ENCODE measurements around the gene FBXL17.
A peak's percentile ranks its signal among the peaks of the same experiment; 100 is the strongest.

The FBXL17 gene

DNA sequence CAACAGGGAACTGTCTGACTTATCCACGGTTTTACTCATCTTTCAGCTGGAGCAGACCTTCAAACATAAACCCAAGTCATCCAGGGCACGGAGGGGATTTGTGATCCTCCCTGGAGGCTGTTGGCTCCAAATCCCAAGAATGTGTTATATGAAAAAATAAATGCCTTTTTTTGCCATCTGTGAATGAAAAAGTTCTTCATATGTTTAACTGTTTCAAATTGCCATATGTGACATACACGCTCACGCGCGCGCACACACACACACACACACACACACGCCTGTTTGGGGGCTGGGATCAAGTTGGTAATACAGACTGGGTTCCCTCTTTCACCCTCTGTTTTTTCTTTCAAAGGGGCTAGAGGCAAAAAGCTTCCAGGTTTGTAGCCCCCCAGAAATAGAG is 546.8 kb downstream of the FBXL17 start:
- no peak for DNase-seq

DNA sequence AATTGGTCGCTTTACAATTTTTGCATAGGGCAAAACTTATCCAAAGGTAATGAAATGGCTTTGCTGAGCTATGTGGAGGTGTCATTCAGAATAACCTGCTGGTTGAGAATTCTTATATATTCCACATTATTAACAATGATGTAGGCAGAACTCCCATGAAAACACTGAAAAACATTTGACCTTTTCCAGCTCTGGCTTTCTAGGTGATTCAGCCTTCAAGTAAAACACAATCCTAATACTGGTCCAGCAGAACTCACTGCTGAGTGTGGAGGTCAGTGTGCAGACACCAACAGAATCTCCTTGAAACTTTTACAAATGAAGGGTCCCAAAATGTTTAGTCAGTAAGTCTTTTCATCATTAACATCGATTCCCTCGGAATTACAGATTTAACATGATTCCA is 549.2 kb downstream of the FBXL17 start:
- no peak for DNase-seq

DNA sequence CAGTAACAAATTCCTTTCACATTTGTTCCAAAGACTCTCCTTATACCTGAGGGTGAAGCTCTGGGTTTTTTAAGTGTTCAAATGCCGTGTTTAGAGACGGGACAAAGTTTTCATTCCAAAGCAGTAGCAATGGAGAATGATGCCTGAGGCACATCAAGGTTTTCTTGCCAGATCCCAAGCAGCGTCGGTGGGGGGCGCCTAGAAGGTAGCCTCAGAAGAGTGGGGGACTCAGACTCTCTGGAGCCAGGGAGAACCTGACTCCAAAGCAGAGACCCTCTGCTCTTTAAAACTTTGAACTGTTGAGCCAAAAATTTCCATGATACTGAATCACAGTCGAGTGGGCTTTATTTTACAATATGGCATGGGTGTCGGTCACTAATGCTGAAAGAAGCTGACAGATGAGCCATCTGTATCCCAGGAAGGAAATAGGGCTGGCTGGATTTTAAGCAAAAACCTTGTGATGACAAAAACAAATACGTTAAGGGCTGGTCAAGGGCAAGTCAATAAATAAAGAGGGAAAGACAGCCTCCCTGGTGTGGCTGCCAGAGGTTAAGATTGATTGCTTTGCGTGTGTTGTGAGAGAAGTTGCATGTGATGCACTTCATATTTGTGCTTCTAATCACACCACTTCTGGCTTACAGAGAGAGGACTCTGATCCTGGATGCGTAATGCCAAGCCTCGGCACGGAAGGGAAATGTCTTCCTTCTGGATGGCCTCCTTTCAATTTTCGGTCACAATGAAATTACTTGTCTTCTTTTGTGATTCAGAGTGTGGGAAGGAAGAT is 550.1 kb downstream of the FBXL17 start:
- DNase-seq, result no peak

DNA sequence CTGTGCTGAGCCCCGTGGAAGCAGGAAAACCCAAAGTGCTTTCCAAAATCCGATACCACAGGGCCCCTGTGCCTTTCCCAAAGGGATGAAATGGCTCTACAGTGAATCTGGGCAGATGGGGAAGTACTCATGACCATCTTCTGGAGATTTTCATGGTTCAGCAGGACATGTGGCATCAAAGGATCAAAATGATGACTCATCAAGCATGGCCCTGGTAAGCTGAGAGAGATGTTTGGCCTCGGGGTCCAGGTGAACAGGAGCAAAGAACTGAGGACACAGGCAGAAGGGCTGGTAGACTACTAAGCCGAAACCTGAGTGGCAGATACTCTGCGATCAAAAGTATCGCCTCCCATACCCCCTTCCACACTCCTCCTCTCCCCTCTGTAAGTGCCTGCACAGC is 551.1 kb downstream of the FBXL17 start:
- no peak for DNase-seq

DNA sequence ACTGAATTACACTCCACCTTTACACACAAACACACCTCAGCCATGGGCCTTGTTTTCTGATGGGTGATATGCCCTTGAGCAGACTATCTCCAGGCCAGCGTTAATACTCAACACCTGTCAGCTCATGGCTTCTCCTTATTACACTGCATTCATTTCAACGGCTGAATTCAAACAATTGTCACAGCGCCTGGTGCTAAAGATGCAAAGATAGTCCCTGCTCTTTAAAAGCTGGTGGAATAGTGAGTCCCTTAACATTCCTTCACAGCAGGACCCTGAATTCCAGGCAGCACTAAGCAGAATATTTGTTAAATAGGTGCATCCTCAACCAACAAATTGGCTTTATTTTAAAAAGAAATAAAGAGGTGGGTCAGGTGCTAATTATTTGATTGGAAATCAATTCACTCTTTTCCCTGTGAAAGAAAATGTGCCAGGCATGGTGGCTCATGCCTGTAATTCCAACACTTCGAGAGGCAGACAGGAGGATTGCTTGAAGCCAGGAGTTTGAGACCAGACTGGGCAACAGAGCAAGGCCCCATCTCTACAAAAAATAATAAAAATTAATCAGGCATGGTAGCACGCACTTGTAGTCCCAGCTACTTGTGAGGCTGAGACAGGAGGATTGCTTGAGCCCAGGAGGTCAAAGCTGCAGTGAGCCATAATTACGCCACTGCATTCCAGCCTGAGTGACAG is 555.4 kb downstream of the FBXL17 start:
- DNase-seq, result no peak

DNA sequence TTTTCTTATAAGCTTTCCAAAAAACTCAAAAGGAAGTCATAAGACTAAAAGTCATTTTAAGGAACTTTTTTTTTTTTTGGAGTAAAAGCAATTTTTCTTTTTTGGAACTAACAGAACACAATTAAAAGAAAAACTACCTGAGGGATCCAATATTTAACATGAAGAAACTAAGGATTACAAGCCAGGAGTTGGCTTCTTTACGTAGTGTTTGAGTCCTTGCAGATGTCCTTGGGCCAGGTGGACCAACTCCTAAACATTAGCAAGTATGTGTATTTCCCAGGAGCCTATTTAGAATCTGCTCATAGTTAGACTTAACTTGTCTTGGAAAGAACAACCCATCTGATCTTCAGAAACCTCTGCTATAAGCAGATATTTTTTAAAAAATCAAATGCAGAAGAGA is 557.1 kb downstream of the FBXL17 start:
- no peak for DNase-seq

DNA sequence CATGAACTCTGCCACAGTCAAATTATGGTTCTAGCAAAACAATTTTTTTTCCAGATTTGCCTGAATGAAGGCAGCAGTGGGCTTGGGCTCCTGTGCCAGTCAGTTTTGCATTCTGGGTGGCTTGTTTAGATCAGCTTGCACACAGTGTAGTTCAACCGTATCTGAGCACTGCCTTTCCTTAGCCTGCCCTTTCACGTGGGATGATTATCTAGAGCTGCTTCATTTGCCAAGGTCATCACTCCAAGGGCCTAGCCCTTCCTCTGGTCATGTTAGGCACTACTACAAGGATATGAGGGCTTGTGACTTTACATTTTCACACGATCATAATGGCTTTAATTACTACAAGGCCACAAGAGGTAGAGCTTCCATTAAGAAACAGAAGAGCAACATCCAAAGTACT is 560.6 kb downstream of the FBXL17 start:
- DNase-seq, result no peak

DNA sequence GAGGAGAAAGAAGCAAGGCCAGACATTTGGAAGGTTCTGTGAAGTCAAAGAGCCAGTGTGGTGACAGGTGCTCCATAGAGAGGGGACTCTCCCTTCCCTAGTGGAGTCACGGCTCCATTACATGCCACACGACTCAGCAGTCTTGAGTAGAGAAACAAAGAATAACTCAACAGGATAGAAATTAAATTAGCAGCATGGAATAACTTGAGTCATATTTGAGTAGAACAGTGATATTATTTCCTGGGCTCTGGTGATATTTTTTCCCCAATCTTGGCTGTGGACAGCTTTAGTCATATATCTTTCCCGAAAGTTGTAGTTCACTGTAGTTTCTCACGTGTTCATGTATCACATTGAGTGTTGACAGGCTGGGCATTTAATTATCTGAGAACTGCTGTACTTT is 561.5 kb downstream of the FBXL17 start:
- DNase-seq, result no peak

DNA sequence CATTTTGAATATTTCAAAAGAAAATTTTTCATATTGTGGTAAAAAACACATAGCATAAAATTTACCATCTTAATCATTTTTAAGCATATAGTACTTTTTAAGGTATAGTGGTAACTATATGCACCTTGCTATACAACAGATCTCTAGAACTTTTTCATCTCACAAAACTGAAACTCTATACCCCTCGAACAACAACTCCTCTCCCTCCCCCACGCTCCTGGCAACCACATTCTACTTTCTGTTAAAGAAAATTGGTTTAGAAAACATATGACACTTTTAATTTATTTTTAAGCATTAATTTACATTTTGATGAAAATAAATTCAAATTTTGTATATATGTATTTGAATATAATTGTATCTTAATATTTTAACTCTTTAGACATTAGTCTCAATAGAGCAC is 563.9 kb downstream of the FBXL17 start:
- DNase-seq, result peak; percentile 15

DNA sequence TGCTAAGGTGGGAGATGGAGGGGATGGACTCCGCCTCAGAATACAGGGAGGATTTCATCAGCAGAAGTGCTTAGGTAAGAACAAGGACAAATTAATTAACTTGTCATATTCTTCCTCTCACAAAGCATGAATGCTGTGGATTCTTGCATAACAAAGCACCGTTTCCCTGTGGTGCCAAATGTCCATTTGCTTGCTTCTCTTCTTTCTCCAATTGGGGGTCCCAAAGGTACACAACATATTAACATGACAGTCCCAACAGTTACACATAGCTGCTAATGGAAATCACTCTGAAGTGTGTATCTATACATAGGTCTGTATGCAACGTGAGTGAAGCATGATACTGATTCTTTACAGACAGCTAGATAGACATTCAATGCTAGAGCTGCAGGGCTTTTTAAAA is 564.5 kb downstream of the FBXL17 start:
- DNase-seq, result no peak

DNA sequence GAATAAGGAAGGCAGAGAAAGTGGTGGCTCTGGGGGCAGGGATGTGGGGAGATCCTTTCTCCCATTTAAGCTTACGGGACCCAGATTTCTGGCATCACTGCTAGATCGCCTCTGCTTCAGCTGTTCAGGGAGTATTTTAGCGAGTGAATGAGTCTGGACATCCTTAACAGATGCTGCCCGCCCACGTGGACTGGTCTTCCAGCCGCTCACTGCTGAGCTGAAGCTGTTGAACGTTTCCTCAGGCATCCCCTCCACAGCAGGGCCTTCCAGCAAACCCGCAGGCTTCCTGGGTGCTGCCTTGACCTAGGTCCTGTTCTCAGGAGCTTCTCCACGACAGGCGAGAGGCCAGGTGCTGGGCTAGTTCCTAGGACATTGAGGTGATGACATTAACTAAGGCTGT is 566.8 kb downstream of the FBXL17 start:
- DNase-seq, result no peak

DNA sequence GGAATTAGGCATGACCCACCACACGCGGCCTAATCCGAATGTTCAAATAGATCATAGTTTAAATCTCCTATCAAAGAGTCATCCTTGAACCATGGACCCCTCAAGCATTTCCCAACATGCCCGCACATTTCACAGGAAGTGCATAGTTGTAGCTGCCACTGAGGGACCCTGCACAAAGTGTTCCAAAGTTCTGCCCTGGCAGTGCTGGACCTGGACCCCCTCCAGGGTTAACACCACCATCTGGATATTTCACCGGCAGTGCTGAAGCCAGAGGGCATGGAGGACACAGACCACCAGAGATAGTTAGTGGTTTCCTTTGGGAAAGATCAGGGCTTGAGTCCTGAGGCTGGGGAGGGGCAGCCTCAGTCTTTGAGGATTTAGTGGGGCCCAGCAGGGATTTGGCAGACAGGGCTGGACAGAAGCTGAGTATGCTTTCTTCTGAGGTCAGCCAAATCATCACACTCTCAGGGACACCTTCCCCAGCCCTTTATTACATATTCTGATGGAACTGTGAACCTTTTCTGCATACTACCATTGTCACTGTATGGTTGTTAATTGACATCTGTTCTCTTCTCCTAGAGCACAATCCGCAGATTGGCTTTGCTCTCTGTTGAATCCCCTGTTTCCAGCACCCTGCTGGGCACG is 567.6 kb downstream of the FBXL17 start:
- DNase-seq, result no peak

DNA sequence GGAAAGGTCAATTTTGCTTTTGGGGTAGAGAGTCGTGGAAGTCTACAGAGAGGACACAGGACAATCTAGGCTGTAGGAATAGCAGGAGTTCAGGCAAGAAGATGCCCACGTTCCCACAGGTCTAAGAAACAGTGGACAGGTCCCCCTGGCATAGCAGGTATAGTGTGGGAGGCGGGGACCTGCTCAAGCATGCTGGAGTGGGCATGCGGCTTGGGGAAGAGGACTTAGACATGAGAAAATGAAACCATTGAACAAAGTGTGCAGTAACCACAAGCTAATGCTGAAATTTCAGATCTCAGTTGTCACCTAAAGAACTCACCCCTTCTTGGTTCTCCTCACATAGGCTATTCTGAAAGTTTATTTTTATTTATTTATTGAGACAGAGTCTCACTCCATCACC is 568.3 kb downstream of the FBXL17 start:
- no peak for DNase-seq

DNA sequence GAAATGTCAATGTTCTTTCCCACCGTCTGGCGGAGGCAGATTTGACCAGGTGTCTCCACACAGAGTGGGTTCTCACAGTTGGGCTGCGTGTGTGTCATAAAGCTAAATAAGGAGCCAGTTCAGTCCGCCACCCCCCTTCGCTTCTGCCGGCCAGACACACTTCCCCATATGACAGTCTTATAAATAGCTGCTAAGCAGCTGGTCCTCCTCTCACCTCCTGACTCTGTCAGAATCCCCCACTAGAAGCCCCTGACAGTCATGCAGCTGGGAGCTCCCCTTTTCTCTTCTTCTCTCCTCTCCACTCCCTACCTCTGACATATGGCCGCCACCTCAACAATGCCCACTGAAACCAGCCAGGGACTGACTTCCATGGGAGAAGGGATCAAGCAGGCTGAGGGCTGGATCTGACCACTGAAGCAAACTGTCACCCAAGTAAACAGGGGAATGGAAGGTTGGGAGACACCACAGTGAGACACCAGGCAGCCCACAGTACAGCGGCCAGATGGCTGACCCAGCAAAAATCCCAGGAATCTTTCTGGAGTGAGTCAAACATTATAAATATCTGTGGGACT is 569.2 kb downstream of the FBXL17 start:
- peak; percentile 27 for DNase-seq

DNA sequence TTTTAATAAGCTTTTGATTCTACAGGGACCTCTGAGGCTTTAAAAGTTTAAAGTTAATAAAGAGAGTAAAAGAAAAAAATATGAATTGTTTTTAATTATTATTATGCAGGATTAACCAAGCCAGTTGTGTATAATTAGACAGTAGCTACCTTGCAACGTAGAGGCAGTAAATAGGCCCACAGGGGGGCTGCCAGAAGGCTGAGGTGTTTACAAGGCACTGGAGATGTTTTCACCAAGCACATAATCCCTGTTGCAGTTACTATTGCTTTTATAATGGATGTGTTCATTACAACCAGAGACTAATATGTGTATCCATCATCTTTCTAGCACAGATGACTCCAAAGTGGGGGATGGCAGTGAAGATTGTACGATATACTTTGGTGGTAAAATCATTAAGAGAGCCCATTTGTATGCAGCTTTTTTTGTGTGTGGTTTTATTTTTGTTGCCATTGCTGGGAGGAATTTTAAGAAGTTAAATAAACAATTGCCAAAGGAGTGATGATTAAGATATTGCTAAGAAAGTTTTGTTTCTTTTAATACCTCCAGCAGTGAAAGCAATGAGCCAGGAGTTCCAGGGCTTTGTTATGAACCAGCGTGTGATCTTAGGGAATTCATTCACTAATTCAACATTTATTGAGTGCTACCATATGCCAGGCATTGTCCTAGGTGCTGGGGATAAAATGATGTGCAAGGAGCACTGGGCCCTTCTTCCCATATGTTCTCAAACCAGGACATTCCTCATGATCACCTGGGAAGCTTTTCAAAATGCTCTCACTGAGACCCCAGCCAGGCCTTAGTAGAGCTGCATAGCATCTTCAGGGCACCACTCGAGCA is 572.5 kb downstream of the FBXL17 start:
- DNase-seq, result peak; percentile 54

All from NCI-H2171 treated with DMSO at 0.1 percent for 48 hours (cell line).